SK-N-MC (cell line): ENCODE measurements around the gene TSPEAR.

Source experiments
- EZH2 ChIP-seq: fragments of 200-600 bp; sonication (generic); IDR thresholded peaks from one replicate; pipeline ENCODE4 v1.6.1; 2017; ENCODE audit warnings: antibody characterized with exemption
- FOXP2 ChIP-seq: optimal IDR thresholded peaks from 2 replicates; pipeline ENCODE3; 2011; ENCODE audit warnings: mild to moderate bottlenecking, moderate library complexity; ENCODE audit not compliant: insufficient read depth; ENCODE audit errors: extremely low read length, control extremely low read depth
- POLR2AphosphoS5 ChIP-seq: IDR thresholded peaks from 2 replicates; pipeline ENCODE4 v1.6.1; 2012; ENCODE audit warnings: mild to moderate bottlenecking, low read depth, low read length, borderline replicate concordance

- no peak for TF ChIP-seq EZH2
- TF ChIP-seq POLR2AphosphoS5: no peak
- no peak for TF ChIP-seq FOXP2
Observed at GRCh38 chr21:44609193-44609592, 102.2 kb downstream of the TSPEAR start.
